Measurements from ENCODE around the gene HDAC4. TPM values are rescaled to one million over a fixed set of nuclear protein-coding genes. Genes with fewer than 3 reads are reported as not detected.

HDAC4 gene
- total and polyA plus RNA-seq, 10 of the 15 experiments (the other 5 are each of a cell fraction or from before 2014, with no cell fraction given) = 0.22 to 15.7 (median 4.8) TPM

DNA sequence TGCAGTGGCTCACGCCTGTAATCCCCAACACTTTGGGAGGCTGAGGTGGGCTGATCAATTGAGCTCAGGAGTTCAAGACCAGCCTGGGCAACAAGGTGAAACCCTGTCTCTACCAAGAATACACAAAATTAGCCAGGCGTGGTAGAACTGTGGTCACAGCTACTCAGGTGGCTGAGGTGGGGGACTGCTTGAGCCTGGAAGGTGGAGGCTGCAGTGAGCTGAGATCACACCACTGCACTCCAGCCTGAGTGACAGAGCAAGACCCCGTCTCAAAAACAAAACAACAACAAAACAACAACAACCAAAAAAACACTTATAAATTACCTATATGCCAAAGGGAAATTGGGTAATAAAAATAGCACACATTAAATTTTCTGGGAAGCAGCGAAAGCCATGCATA lies 141.6 kb downstream of the HDAC4 start (continued):
- TF ChIP-seq IKZF2 (IDR thresholded peaks at IDR 0.05) = peak; percentile 29; a peak in 2 of 4 replicates
- TF ChIP-seq POLR2AphosphoS2 (IDR thresholded peaks at IDR 0.05; ENCODE audit: low read depth, low read length) = no peak
- TF ChIP-seq MYC (IDR thresholded peaks at IDR 0.05; ENCODE audit: insufficient read depth, insufficient read length, insufficient replicate concordance, low read length, severe bottlenecking) = no peak
- TF ChIP-seq SREBF2 (IDR thresholded peaks at IDR 0.05; ENCODE audit: low read length) = no peak
- TF ChIP-seq SMAD5 (IDR thresholded peaks at IDR 0.05; ENCODE audit: low read depth) = no peak
- TF ChIP-seq GABPA (IDR thresholded peaks at IDR 0.05; ENCODE audit: low read depth) = no peak
- peak; percentile 66 for TF ChIP-seq RUNX3 (IDR thresholded peaks at IDR 0.05; ENCODE audit: low read length)
- TF ChIP-seq NFXL1 (IDR thresholded peaks at IDR 0.05; ENCODE audit: borderline replicate concordance) = no peak
- TF ChIP-seq, protein P1, sequence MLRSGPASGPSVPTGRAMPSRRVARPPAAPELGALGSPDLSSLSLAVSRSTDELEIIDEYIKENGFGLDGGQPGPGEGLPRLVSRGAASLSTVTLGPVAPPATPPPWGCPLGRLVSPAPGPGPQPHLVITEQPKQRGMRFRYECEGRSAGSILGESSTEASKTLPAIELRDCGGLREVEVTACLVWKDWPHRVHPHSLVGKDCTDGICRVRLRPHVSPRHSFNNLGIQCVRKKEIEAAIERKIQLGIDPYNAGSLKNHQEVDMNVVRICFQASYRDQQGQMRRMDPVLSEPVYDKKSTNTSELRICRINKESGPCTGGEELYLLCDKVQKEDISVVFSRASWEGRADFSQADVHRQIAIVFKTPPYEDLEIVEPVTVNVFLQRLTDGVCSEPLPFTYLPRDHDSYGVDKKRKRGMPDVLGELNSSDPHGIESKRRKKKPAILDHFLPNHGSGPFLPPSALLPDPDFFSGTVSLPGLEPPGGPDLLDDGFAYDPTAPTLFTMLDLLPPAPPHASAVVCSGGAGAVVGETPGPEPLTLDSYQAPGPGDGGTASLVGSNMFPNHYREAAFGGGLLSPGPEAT (IDR thresholded peaks at IDR 0.05; ENCODE audit: low read depth) = 0 out of 2 replicates have a peak, but pooled peaks have one; percentile 21

DNA sequence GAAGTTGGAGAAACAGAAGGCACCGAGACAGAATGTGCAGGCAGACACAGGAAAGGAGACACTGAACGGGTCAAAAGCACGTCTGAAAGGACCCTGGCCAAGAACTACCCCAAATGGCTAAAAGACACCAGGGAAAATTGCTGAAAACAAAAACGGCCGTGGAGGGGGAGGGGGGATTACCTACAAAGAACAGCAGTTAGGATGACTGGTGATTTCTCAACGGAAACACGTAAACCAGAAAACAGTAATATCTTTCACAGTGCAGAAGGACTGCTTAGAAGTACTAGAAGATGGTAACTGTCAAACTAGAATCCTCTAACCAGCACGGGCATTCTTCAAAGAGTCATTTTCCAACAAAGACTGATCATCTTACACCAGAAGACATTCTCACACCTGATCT lies 142.6 kb downstream of the HDAC4 start:
- POLR2A ChIA-PET = no interaction called here
- no peak for DNase-seq (ENCODE audit: low read depth, low spot score)
- ATAC-seq = no peak
- SMC1A ChIA-PET (ENCODE audit: uncharacterized antibody, unreplicated experiment) = interaction anchor here (1.6 kb wide), 1 partner anchor 11 kb away, joined by 4 read pairs; no protein-coding TSS in a partner anchor
- no peak overlapping the region for H3K4me3 ChIP-seq
- peaks cover 28% of the 10 kb centered on the region for H3K4me1 ChIP-seq (ENCODE audit: control insufficient read depth, insufficient read depth, low read length)
- no peak overlapping the region for H3K9ac ChIP-seq (ENCODE audit: control insufficient read depth, insufficient read depth, low read length)
- H3K4me2 ChIP-seq (ENCODE audit: control insufficient read depth, insufficient read depth) = no peak overlapping the region
- RAD21 ChIA-PET (ENCODE audit: unreplicated experiment) = no interaction called here
- no peaks in the 10 kb centered on the region for H3K36me3 ChIP-seq (ENCODE audit: control insufficient read depth in 2 of 2, insufficient read depth in 2 of 2, low read length in 1 of 2)
- no peak overlapping the region for H3K27ac ChIP-seq (ENCODE audit: control insufficient read depth, insufficient read depth)
- no peaks in the 10 kb centered on the region for H3K79me2 ChIP-seq (ENCODE audit: control insufficient read depth, insufficient read depth, low read length)
- in situ Hi-C loops (cut with MboI) (no loop called here), intact Hi-C loops (cut with micrococcal nuclease; ENCODE audit: unreplicated experiment) (loop anchor here (10.0 kb wide), 1 partner anchor 113 kb away; no protein-coding TSS in a partner anchor)
- 65% methylated on average over 8 of the region's 8 CpGs for WGBS (ENCODE audit: insufficient coverage, insufficient replicate concordance, low lambda C conversion rate, missing lambda C conversion rate)
- peaks cover 13% of the 10 kb centered on the region for H4K20me1 ChIP-seq (ENCODE audit: control insufficient read depth, insufficient read depth)
- CTCF ChIA-PET = interaction anchor here (1.9 kb wide), 1 partner anchor 9 kb away, joined by 5 read pairs; no protein-coding TSS in a partner anchor
- FAIRE-seq = no peak
- H3K27me3 ChIP-seq (replicated peaks in 1 of 2; ENCODE audit: control insufficient read depth in 2 of 2, insufficient read depth in 2 of 2, low read length in 1 of 2) = peaks cover 0 to 4% of the 10 kb centered on the region in 2 experiments; a peak in 2 of 4 replicates
- no peak overlapping the region for H2AFZ ChIP-seq (ENCODE audit: control insufficient read depth, low read depth, low read length)
- H3K9me3 ChIP-seq (replicated peaks; ENCODE audit: control insufficient read depth, insufficient read depth, low read length) = peaks cover 4% of the 10 kb centered on the region; the same call in 2 of the 3 replicates
- no TSS peak for BruUV-seq (replicated peaks)
- TF ChIP-seq, protein P2, sequence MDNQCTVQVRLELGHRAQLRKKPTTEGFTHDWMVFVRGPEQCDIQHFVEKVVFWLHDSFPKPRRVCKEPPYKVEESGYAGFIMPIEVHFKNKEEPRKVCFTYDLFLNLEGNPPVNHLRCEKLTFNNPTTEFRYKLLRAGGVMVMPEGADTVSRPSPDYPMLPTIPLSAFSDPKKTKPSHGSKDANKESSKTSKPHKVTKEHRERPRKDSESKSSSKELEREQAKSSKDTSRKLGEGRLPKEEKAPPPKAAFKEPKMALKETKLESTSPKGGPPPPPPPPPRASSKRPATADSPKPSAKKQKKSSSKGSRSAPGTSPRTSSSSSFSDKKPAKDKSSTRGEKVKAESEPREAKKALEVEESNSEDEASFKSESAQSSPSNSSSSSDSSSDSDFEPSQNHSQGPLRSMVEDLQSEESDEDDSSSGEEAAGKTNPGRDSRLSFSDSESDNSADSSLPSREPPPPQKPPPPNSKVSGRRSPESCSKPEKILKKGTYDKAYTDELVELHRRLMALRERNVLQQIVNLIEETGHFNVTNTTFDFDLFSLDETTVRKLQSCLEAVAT (IDR thresholded peaks at IDR 0.05) = no peak
- TF ChIP-seq ZSCAN29 (IDR thresholded peaks at IDR 0.05) (no peak), RAD51 (IDR thresholded peaks at IDR 0.05) (no peak), TCF12 (IDR thresholded peaks at IDR 0.05; ENCODE audit: low read depth, low read length) (no peak), RB1 (IDR thresholded peaks at IDR 0.05; ENCODE audit: borderline replicate concordance) (no peak), RBBP5 (conservative IDR thresholded peaks at IDR 0.05) (no peak), STAT1 (conservative IDR thresholded peaks at IDR 0.05) (no peak), RFX5 (IDR thresholded peaks at IDR 0.05; ENCODE audit: low read depth, low read length) (no peak), NRF1 (conservative IDR thresholded peaks at IDR 0.05; ENCODE audit: low read depth, low read length) (no peak)
- TF ChIP-seq, protein P3, sequence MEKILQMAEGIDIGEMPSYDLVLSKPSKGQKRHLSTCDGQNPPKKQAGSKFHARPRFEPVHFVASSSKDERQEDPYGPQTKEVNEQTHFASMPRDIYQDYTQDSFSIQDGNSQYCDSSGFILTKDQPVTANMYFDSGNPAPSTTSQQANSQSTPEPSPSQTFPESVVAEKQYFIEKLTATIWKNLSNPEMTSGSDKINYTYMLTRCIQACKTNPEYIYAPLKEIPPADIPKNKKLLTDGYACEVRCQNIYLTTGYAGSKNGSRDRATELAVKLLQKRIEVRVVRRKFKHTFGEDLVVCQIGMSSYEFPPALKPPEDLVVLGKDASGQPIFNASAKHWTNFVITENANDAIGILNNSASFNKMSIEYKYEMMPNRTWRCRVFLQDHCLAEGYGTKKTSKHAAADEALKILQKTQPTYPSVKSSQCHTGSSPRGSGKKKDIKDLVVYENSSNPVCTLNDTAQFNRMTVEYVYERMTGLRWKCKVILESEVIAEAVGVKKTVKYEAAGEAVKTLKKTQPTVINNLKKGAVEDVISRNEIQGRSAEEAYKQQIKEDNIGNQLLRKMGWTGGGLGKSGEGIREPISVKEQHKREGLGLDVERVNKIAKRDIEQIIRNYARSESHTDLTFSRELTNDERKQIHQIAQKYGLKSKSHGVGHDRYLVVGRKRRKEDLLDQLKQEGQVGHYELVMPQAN (conservative IDR thresholded peaks at IDR 0.05) = no peak
- TF ChIP-seq, protein P4, sequence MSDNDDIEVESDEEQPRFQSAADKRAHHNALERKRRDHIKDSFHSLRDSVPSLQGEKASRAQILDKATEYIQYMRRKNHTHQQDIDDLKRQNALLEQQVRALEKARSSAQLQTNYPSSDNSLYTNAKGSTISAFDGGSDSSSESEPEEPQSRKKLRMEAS (IDR thresholded peaks at IDR 0.05; ENCODE audit: low read depth, low read length) = no peak

Measured in GM12878 (cell line).